Large intestine (tissue), 3 donors: ENCODE data around the gene BICD1. TPM values are rescaled to one million over a fixed set of nuclear protein-coding genes. Genes with fewer than 3 reads are reported as not detected.

Experiments
- DNase-seq, 2 donors: peaks; one replicate each; pipeline versions ENCODE4 v3.0.0 to v3.0.0-alpha.2; 2013
- H3K27ac ChIP-seq: one replicate; pipeline ENCODE4 v1.5.1; 2013; ENCODE audit warnings: low read length
- H3K27me3 ChIP-seq: 2 replicates; pipeline ENCODE4 v1.6.1; 2013; ENCODE audit warnings: low read length; ENCODE audit not compliant: control insufficient read depth, insufficient read depth
- H3K36me3 ChIP-seq: 2 replicates; pipeline ENCODE4 v1.6.1; 2013; ENCODE audit warnings: low read length; ENCODE audit not compliant: control insufficient read depth, insufficient read depth
- H3K4me1 ChIP-seq: one replicate; pipeline ENCODE4 v1.6.1; 2013; ENCODE audit warnings: low read length; ENCODE audit not compliant: control insufficient read depth, insufficient read depth
- H3K4me3 ChIP-seq: one replicate; pipeline ENCODE4 v1.5.1; 2013; ENCODE audit warnings: low read length
- H3K9me3 ChIP-seq: one replicate; pipeline ENCODE4 v1.6.1; 2013; ENCODE audit warnings: mild to moderate bottlenecking, low read depth, low read length, moderate library complexity; ENCODE audit not compliant: control insufficient read depth
- WGBS: methylation state at CpG from one replicate; pipeline ENCODE4 v1.1.5; 2013; ENCODE audit warnings: low lambda C conversion rate; ENCODE audit not compliant: insufficient coverage; 5-methylcytosine and 5-hydroxymethylcytosine counted together
- polyA plus RNA-seq: library from polyadenylated mRNA; unstranded; fragments of 120-200 nt; gene quantifications from one replicate; pipeline ENCODE4 v1.2.1, GENCODE V29; 2013

The BICD1 gene
- polyA plus RNA-seq, 1 donor = 15.4 TPM

GRCh38 chr12:32136404-32136803, 29.8 kb downstream of the BICD1 start:
- H3K9me3 ChIP-seq = no peaks in the 10 kb centered on the region
- no peak for DNase-seq
- no peaks in the 10 kb centered on the region for H3K4me1 ChIP-seq
- H3K27me3 ChIP-seq = no peaks in the 10 kb centered on the region
- WGBS = no CpG with 5 or more reads among the region's 4 CpGs
- no peaks in the 10 kb centered on the region for H3K36me3 ChIP-seq
- no peak overlapping the region for H3K27ac ChIP-seq
- H3K4me3 ChIP-seq = no peak overlapping the region

- no peak overlapping the region for H3K27ac ChIP-seq
Measured at GRCh38 chr12:32139064-32139421, 32.4 kb downstream of the BICD1 start.

DNA sequence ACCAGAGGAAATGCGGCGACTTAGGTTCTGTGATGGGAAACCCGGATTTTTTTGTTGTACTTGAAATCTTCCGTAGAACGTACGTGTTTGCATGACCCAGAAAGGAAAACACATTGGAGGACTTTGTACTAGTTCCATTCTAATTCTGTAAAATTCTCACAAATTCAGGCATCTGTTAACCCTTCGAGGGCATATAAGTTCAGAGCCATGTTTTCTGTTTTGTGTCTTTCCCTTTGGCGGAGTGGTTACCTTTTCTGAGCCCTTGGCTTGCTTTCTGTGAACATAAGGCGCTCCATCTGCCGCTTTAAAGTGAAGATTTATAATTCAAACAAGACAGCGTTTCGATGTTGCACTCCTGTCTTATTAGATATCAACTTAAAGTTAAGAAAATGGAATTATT, 34.2 kb downstream of the BICD1 start:
- Histone ChIP-seq H3K36me3 (no peaks in the 10 kb centered on the region), H3K4me1 (no peaks in the 10 kb centered on the region), H3K9me3 (no peaks in the 10 kb centered on the region), H3K27ac (no peak overlapping the region), H3K4me3 (peak overlapping the region; percentile 2), H3K27me3 (no peaks in the 10 kb centered on the region)
- no peak for DNase-seq
- WGBS = 98% methylated on average over 9 of the region's 12 CpGs

More at GRCh38 chr12:32139064-32139421, 32.4 kb downstream of the BICD1 start:
- Histone ChIP-seq H3K4me3 (peak overlapping the region; percentile 28), H3K36me3 (no peaks in the 10 kb centered on the region), H3K9me3 (no peaks in the 10 kb centered on the region), H3K27me3 (no peaks in the 10 kb centered on the region), H3K4me1 (no peaks in the 10 kb centered on the region)
- DNase-seq = peak; percentile 15 to 41
- no CpG with 5 or more reads among the region's 2 CpGs for WGBS

GRCh38 chr12:32145096-32145495, 38.4 kb downstream of the BICD1 start:
- DNase-seq = no peak
- no CpG with 5 or more reads among the region's 1 CpG for WGBS
- Histone ChIP-seq H3K27me3 (no peaks in the 10 kb centered on the region), H3K27ac (no peak overlapping the region), H3K36me3 (no peaks in the 10 kb centered on the region), H3K4me1 (no peaks in the 10 kb centered on the region), H3K4me3 (no peak overlapping the region), H3K9me3 (no peaks in the 10 kb centered on the region)

DNA sequence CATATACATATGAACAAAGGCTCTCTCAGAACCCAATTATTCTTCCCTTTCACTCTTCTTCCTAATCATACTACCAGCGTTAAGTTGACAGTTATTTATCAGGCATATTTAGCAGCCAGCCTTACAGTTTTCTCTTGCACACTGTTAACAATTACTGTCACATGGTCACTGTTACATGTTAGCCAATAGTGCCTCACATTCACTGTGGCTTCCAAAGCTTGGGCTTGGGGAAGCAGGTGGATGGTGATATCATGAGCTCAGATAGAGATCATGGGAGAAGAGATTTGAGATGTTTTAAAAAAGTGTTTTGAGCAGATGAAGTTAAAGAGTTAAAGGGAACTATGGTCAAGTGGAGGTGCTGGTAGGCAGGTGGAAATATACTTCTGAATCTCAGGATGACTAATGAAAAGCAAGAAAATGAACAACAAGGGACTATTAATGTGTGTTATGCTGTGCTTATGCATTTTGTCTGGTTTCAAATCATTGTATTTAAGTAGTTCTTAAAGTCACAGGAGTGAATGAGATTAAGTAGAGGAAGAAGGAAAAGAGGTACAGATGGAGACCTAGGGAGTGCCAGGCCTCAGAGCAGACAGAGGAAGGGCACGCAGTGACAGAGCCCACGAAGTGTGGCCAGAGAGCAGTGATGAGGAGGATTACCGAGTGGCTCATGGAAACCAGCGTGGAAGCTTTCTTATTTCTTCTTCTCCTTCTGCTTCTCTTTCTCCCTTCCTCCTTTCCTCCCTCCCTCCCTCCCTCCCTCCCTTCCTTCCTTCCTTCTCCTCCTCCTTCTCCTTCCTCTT, 39.6 kb downstream of the BICD1 start:
- Histone ChIP-seq H3K4me3 (no peak overlapping the region), H3K27me3 (no peaks in the 10 kb centered on the region), H3K9me3 (no peaks in the 10 kb centered on the region), H3K27ac (no peak overlapping the region), H3K4me1 (no peaks in the 10 kb centered on the region), H3K36me3 (no peaks in the 10 kb centered on the region)
- DNase-seq = no peak
- 87% methylated on average over 3 of the region's 5 CpGs for WGBS

DNA sequence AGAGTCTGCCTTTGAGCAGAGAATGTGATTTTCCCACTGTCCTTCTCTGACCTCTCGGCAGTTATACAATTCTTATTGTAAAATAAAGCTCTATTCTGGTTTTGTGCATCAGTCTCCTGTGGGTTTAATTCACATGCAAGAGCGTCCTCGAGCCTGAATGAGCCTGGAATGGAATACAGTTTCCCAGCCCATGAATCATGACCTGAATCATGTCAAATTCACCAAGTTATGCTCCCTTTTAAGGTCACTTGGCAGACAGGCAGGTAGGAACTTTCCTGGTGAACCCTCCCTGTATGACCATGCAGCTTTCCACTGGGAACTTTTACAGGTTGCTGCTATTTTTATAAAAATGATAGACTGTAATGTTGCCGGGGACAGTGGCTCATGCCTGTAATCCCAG, 41.7 kb downstream of the BICD1 start:
- no peaks in the 10 kb centered on the region for H3K36me3 ChIP-seq
- H3K27ac ChIP-seq = no peak overlapping the region
- no CpG with 5 or more reads among the region's 4 CpGs for WGBS
- H3K27me3 ChIP-seq = no peaks in the 10 kb centered on the region
- H3K9me3 ChIP-seq = no peaks in the 10 kb centered on the region
- DNase-seq = no peak
- H3K4me3 ChIP-seq = no peak overlapping the region
- H3K4me1 ChIP-seq = no peaks in the 10 kb centered on the region

GRCh38 chr12:32149489-32149888, 42.8 kb downstream of the BICD1 start:
- no peak for DNase-seq
- no peak overlapping the region for H3K4me3 ChIP-seq

DNA sequence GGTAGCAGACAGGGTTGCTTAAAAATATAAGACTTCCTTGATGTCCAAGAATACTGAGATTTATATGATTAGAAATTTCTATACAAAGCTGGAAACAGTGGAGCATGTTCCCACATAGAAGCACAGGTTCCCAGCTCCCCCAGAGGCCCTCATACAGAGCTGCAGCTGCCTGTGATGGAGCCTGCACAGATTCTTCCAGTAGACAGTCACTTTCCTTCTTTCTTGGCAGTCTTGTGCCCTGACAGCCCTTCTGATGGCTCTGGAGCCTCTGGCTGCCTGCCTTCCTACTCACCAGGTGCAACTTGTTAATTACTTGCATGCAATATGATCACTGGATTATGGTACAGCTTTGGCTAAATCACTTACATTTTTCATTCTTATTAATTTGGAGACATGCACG, 44.4 kb downstream of the BICD1 start:
- no peak overlapping the region for H3K4me3 ChIP-seq
- no CpG with 5 or more reads among the region's 1 CpG for WGBS

More at GRCh38 chr12:32149489-32149888, 42.8 kb downstream of the BICD1 start:
- Histone ChIP-seq H3K27ac (no peak overlapping the region), H3K4me1 (no peaks in the 10 kb centered on the region), H3K27me3 (no peaks in the 10 kb centered on the region), H3K36me3 (no peaks in the 10 kb centered on the region), H3K9me3 (no peaks in the 10 kb centered on the region)

DNA sequence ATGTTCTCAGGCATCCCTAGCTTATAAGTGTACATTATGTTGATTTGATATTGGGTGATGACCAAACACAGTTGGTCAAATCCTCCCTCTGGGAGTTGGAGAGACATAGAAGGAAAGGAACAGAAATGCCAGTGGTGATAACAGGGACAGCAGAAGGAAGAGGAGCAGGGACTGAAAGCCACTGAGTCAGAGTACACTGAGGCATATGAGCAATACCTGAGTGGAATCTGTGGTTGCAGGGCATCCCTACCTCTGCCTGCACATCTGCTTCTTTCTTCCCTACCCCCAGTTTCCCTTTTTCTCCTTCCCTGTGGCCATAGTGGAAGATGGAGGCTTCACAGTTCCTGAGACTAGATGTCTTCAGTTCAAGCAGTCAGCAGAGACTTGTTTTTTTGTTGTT, 44.9 kb downstream of the BICD1 start:
- Histone ChIP-seq H3K9me3 (no peaks in the 10 kb centered on the region), H3K4me3 (no peak overlapping the region), H3K27me3 (no peaks in the 10 kb centered on the region), H3K36me3 (no peaks in the 10 kb centered on the region), H3K4me1 (no peaks in the 10 kb centered on the region), H3K27ac (no peak overlapping the region)
- no peak for DNase-seq

More for the DNA sequence above, 44.4 kb downstream of the BICD1 start:
- no peak for DNase-seq
- H3K36me3 ChIP-seq = no peaks in the 10 kb centered on the region
- H3K9me3 ChIP-seq = no peaks in the 10 kb centered on the region
- no peak overlapping the region for H3K27ac ChIP-seq
- H3K27me3 ChIP-seq = no peaks in the 10 kb centered on the region
- H3K4me1 ChIP-seq = no peaks in the 10 kb centered on the region

DNA sequence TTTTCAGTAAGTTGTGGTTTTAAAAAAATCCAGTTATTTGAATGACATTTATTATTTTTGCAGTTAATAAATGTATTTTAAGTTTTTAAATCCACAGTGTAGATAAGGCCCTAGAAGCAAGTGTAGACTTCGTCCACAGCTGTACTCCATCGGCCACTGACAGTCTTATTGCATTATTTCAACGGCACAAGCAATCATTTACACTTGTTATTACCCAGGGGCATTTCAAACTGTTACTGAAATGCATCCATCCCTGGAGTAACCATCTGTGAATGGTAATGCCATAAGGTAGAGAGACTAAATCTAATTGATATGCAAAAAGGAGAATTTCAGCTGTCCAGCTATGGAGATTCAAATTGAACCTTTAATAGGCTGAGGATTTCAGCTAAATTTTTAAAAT, 48.4 kb downstream of the BICD1 start:
- Histone ChIP-seq H3K4me3 (no peak overlapping the region), H3K27me3 (no peaks in the 10 kb centered on the region), H3K9me3 (no peaks in the 10 kb centered on the region), H3K4me1 (no peaks in the 10 kb centered on the region), H3K27ac (no peak overlapping the region), H3K36me3 (no peaks in the 10 kb centered on the region)
- no peak for DNase-seq
- 50% methylated on average over 1 of the region's 3 CpGs for WGBS

DNA sequence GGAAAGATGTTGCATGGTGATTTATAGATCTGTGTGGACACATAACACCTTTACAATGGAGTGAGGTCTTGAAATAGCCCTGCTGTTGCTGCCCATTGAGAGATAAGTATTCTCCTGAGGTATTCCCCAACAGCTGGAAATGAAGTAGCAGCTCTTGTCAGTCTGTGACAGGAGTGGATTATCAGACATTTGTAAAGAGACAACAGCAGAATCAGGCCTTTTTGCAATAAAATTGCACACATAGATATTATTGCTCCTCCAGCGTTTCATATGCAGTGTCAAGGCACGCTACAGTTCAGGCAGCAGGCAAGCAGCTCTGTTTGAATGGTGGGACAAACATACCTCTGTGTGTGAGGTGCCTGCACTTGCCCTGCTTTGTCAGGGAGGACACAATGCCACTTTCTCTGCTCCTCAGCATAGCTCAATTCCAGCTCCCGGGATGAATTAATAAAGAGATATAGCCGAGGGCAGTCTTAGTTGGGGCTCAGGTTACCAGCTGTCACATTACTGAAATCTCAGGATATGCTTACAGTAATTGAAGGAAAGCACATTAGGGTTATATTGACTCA, 49.4 kb downstream of the BICD1 start:
- H3K27me3 ChIP-seq = no peaks in the 10 kb centered on the region
- H3K4me3 ChIP-seq = no peak overlapping the region
- no peaks in the 10 kb centered on the region for H3K4me1 ChIP-seq
- no peak for DNase-seq
- H3K9me3 ChIP-seq = no peaks in the 10 kb centered on the region
- H3K36me3 ChIP-seq = no peaks in the 10 kb centered on the region
- no peak overlapping the region for H3K27ac ChIP-seq
- WGBS = 40% methylated on average over 1 of the region's 4 CpGs
